GM21723 (cell line): ENCODE data around the gene BRWD1.

Experiments
- ATAC-seq: cut with Tn5 transposase; IDR thresholded peaks from one replicate; pipeline ENCODE4 v1.9.1; 2021; ENCODE audit warnings: mild to moderate bottlenecking, moderate library complexity; ENCODE audit not compliant: unreplicated experiment

The BRWD1 gene

GRCh38 chr21:39330001-39330400 lies 16.6 kb upstream of the BRWD1 start:
- ATAC-seq, result no peak

- ATAC-seq, result no peak
Observed at GRCh38 chr21:39327727-39328126, 14.3 kb upstream of the BRWD1 start.

GRCh38 chr21:39326607-39327307 lies 13.3 kb upstream of the BRWD1 start:
- no peak for ATAC-seq

GRCh38 chr21:39325458-39325857 lies 12.0 kb upstream of the BRWD1 start:
- no peak for ATAC-seq

GRCh38 chr21:39321424-39321823 lies 8.0 kb upstream of the BRWD1 start:
- no peak for ATAC-seq

- ATAC-seq, result no peak
Observed at GRCh38 chr21:39319814-39320332, 6.4 kb upstream of the BRWD1 start.

GRCh38 chr21:39319251-39319756 lies 5.9 kb upstream of the BRWD1 start:
- no peak for ATAC-seq

- no peak for ATAC-seq
Observed at GRCh38 chr21:39318091-39318959, 4.9 kb upstream of the BRWD1 start.

GRCh38 chr21:39317134-39318090 lies 4.0 kb upstream of the BRWD1 start:
- ATAC-seq, result no peak

- ATAC-seq, result no peak
Observed at GRCh38 chr21:39316729-39317128, 3.3 kb upstream of the BRWD1 start.

GRCh38 chr21:39315603-39316445 lies 2.4 kb upstream of the BRWD1 start:
- ATAC-seq, result no peak

- ATAC-seq, result peak; percentile 11
Observed at GRCh38 chr21:39314143-39315027, 953 bp upstream of the BRWD1 start.

- ATAC-seq, result peak; percentile 22
Observed at GRCh38 chr21:39313042-39313570, 326 bp downstream of the BRWD1 start.

- ATAC-seq, result peak; percentile 77
Observed at GRCh38 chr21:39312112-39313041, 1.1 kb downstream of the BRWD1 start.

GRCh38 chr21:39311164-39311563 lies 2.3 kb downstream of the BRWD1 start:
- no peak for ATAC-seq

GRCh38 chr21:39307466-39307865 lies 6.0 kb downstream of the BRWD1 start:
- ATAC-seq, result no peak

GRCh38 chr21:39300587-39300986 lies 12.8 kb downstream of the BRWD1 start:
- no peak for ATAC-seq
